Measurements from ENCODE around the gene RNU6-7.

GRCh38 chr14:32209471-32209870 lies 7.6 kb downstream of the RNU6-7 start:
- TF ChIP-seq CTCF (IDR thresholded peaks at IDR 0.05; ENCODE audit: poor library complexity) (no peak), EZH2 (IDR thresholded peaks at IDR 0.05; ENCODE audit: borderline replicate concordance) (no peak), EZH2phosphoT487 (IDR thresholded peaks at IDR 0.05; ENCODE audit: low read depth, severe bottlenecking, unreplicated experiment) (no peak)

Data from hepatocyte (in vitro differentiated cells).